ENCODE data around the gene UTP18.
"Not testable (repeated sequence)": the region's sequence is repeated elsewhere in the genome, so short reads cannot be mapped to it uniquely, and the experiment has no call there.

Gene UTP18

DNA sequence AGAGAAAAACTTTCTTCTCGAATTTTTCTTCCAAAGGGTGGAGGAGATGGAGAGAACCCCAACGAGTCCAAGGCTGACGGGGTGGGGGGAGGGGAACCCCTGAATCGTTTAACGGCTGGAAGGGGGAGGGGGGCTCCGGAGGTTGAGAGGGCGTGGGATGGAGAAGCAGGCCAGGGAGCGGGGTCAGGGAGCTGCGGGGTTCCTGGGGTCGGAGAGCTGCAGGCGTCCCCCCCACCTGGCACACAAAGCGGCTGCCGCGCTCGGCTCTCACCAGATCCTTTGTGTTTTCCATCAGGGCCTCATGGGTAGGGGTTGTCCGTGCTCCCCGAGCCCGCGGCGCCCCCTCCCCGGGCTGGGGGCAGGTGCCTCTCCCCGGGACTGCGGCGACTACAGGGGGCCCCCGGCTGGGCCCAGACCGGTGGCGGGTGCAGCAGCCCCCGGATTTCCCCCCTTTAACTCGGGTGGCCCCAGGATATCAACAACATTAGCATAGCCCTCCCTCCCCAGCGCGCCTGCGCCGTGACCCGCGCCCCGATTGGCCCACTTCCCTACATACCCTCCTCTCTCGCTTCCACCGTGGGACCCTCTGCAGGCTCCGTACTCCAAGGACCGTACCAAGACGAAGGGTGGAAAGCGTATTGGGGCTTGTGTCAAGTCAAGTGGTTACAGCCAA is 646 bp upstream of the UTP18 start, which contains the start of gene MBTD1:
Gene MBTD1 (minus strand): TSS at position 486 of the 673 bp plus-strand sequence. CDS start 34,888 bp downstream, outside the sequence.
- peak; percentile 96 for DNase-seq

DNA sequence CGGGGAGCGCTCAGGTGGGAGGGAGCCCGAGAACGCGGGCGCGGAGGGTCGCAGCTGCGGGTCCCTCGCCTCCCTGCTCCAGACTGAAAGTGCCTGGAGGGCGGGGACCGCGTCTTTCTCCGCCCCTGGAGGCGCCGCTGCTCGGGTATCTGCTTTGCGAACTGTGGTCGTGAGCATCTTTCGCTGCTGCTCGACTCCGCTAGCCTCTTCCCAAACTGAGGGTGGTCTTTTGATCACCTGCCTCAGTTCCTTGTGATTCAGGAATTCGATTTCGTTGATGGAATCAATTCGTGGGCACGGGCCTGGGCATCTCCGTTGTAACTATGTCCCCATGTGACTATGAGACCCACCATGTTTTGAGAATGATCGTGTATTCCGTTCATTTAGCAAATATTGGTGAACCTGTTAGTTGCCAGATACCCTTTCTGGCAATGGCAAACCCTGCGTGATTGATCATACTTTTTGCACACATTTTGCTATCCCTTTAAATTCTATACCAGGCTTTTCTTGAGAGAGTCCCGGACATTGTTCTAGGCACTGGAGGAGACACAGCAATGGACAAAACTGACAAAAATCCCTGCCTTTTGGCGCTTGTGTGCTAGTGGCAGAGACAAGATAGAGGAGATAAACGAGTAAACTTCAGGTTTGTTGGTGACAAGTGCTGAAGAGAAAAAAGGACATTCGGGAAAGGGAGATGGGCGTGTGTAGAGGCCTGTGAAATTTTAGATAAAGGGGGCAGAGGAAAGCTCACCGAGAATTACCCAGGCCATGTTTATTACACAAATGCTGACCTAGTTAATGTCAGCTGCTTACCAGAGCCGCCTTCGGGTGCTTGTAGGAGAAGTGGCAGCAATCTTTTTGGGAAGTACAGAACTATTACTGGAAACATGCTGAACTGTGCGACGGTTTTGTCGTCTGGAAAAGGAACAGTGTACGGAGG is 948 bp downstream of the UTP18 start:
- no peak for DNase-seq

DNA sequence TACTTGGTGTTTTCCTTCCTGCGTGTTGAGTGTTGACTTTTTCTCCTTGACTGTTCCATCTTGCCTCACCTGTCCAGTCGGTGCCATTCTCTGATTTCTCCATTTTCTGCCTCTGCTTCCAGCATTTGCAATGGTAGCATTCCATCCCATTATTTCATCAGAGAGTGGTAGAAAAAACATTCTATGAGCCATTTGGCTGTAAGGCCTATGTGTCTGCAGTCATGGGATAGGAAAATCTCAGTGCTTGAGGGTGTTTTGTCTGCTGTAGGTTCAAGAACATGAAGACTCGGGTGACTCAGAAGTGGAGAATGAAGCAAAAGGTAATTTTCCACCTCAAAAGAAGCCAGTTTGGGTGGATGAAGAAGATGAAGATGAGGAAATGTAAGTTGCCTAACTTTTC is 2.7 kb downstream of the UTP18 start:
- no peak for DNase-seq

DNA sequence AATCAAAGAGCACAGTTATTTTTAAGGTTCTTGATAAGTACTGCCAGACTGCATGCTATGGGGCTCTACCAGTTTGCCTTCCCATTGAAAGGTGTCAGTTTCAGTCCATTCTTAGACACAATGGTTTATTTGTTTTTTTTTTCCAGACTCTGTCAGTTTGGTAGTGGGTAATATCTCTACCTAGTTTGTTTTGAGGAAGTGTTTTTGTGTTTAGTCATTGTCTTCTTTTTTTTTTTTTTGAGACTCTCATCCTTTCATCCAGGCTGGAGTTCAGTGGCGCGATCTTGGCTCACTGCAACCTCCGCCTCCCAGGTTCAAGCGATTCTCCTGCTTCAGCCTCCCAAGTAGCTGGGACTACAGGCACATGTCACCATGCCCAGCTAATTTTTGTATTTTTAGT is 4.1 kb downstream of the UTP18 start:
- DNase-seq: not testable (repeated sequence)

DNA sequence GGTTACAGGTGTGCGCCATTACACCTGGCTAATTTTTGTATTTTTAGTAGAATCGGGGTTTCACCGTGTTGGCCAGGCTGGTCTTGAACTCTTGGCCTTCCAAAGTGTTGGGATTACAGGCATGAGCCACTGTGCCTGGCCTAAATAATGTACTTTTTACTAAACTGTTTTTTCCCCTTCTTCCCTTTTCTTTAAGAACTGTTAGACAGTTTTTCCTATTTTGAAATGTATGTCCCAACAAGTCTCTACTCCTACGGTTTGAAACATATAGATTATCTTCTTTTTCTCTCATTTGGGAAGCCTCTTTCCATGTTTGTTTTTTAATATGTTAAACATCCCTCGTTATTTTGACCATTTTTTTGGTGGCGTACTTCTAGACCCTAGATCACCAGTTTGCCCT is 9.6 kb downstream of the UTP18 start:
- DNase-seq: no peak

DNA sequence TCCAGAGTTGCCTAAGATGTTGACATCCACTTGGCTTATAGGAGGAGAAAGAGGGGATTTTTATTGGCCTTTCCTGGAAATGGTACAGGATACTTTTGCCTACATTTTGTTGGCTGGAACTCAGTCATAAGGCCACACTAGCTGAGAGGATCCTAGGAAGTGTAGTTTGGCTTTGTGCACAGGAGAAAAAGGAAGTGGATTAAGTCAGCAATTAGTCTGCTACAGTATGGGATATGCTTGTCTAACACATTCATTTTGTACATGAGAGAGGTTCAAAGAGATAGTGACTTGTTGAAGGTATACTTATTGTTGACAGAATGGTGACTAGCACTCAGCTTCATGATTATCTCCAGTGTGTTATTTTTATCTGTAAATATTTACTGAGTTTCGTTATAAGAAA is 10.3 kb downstream of the UTP18 start:
- DNase-seq: no peak

DNA sequence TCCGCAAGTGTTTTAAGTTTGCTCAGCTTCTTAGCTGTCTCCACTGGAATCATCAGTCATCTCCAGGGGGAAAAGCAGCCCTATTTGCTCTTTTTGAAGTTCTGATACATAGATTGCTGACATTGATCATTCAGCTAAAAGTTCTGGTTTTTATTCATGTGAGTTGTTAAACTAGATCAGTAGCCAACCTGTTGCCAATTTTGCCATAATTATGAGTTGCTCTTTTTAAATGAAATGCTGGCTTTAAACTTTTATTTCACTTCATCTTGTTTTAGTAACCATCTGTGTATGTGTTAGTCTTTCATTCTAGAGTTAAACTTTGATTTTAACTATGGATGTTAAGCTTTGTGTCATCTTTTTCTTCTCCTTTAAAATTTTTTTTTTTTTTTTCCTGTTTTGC is 12.5 kb downstream of the UTP18 start:
- DNase-seq: no peak

DNA sequence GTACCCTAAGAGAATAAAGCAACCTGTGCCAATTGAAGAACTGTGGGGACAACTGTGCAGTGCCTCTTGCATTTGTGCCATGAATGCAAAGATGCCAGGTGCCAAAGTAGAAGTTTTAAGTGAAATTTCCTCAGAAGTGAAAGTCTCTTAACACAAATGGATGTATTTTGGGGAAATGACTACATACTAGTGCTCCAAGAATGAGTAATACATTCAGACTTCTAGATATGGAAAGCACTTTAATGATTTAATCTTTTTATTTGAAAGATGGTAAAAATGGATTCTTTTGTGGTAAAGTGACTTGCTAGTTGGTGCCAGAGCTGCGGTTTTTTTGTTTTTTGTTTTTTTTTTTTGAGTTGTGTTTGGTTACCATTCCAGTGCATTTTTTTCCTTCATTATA is 15.0 kb downstream of the UTP18 start:
- no peak for DNase-seq

DNA sequence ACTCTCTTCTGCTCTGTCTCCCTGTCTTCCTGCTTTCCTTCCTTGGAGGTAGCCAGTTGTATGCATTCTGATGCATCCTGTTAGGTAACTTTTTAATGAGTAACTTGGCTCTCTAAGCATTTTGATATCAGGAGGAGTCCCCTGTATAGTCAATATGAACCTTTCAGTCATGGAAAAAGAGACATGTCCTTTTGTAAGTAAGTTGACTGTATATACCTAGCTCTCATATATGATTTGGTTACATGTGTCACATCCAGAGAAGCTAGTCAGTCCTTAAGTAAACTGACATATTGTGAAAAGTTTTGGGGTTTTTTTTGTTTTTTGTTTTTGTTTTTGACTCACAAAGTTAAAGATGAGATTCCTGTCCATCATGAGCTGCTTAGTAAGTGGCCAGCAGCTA is 18.8 kb downstream of the UTP18 start:
- no peak for DNase-seq

DNA sequence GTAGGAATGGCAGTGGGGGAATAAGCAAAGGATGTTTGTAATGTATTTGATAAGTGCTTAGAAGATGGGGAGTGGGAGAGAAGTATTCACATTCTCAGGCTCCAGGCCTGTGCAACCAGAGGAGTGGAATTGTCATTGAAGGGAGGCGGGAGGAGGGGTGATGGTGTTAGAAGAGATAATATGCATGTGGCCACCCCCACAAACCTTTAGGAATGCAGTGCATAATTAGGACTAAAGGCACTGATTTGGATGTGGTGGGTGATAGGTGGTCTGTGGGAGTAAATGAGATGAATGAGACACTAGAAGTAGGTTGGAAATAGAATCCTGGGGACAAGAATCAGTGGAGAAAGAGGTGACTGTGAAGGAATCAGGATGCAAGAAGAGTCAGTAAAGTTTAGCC is 27.1 kb downstream of the UTP18 start:
- DNase-seq: no peak

DNA sequence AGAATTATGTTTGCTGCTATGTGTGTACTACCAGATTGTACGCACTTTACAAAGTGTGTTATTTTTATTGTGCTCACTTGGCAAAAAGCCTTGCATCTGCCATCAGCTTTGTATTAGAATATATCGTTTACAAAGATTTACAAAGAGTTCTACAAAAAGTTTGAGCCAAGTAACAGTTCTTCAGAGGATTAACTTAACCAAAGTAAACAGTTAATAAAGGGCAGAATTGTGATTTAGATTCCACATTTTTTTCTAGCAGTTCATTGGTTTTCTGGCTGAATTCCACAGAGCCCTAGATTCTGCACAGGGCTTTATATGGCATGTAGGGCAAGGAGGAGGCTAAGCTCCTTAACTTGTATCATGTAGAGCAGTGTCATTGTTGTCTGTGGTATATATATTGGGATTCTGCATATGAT is 29.4 kb downstream of the UTP18 start:
- no peak for DNase-seq

DNA sequence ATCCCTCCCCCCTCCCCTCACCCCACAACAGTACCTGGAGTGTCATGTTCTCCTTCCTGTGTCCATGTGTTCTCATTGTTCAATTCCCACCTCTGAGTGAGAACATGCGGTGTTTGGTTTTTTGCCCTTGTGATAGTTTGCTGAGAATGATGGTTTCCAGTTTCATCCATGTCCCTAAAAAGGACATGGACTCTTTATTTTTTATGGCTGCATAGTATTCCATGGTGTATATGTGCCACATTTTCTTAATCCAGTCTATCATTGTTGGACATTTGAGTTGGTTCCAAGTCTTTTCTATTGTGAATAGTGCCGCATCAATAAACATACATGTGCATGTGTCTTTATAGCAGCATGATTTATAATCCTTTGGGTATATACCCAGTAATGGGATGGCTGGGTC is 34.0 kb downstream of the UTP18 start:
- DNase-seq: not testable (repeated sequence)

DNA sequence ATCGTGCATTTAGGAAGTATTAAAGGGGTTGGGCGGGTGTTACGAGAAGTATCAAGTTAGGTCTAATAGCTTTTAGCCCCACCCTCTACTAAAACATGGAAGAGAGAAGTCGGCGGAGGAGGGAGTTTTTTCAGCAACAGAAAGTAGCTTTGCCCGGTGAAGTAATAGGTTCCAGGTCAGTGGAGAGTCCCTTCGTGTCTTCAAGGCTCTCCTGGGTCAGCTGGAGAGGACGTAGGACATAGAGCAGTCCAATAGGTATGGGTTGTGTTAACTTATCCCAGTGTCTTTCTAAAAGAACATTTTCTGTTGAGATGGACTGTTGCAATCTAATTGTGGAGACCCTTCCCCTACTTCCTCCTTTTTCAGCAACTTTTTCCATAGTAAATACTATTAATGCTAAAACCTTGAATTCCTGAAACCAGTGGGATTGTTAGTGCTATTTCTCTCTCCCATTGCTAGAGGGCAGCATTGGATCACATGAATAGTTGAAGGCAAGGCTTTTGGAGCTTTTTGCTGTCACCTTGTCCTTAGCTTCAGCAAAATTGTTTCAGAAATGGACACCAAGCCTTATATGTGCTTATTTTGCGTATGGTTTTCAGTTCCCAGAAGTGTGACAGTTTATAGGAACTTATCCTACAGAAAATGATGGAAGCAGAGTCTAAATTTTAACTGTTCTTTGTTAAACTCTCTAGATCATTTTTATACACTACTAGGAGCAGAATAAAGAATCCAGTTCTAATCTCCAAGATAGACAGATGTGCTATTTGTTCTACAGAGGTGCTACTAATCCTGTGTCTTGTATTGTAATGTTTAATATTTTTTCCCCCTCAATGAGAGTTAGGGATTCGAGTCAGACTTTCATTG is 38.4 kb downstream of the UTP18 start:
- no peak for DNase-seq

DNA sequence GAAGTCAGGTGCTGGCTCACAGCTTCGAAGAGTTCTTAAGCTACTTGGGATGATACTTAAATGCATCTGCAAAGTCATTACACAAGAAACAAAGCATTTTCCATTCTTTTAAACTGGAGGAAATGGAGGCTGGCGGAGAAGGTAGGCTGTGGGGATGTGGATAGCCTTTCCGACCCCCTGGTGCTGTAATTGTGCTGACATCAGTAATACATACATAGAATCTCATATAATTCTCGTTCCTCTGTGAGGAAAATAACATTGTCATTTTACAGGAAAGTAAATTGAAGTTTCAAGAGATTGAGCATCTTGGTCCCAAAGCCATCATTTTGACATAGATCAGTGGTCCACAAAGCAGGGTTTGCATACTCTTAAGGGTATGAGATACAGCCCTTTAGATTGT is 39.5 kb downstream of the UTP18 start:
- no peak for DNase-seq

DNA sequence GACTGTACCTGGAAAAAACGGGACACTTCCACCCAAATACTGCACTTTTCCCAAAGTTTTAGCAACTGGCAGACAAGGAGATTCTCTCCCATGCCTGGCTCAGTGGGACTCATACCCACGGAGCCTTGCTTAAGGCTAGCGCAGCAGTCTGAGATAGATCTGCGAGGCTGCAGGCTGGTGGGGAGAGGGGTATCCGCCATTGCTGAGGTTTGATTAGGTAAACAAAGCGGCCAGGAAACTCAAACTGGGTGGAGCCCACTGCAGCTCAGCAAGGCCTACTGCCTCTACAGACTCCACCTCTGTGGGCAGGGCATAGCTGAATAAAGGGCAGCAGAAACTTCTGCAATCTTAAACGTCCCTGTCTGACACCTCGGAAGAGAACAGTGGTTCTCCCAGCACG is 44.8 kb downstream of the UTP18 start:
- DNase-seq: no peak

DNA sequence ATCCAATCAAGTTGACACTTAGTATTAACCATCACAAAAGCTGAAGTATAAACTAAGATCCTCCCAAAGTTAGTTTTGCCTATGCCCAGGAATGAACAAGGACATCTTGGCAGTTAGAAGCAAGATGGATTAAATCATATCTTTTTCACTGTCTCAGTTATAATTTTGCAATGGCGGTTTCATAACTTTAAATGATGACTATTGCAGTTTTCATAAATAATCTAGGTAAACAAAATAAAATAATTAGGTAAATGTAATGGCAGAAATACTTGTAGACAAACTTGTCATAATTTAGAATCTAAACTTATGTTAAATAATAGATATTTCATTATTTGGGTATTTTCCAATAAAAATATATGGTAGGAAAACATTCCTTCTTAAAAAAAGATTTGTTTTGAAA is 51.7 kb downstream of the UTP18 start:
- not testable (repeated sequence) for DNase-seq

DNA sequence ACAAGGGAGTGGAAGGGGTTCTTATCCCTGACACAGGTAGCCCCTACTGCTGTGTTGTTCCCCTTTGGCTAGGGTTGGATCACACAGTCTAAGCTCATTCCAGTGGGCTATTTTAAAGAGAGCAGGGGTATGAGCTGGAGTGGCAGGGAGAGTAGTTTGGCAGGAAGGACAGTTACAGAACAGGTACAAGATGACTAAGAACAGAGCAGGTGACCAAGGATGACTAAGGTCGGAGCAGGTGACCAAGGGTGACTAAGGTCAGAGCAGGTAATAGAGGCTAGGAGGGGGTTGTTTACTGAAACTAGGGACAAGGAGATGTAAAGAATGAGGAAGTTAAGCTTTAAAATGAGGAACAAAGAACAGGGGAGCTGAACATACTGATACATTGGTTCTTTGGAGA is 58.8 kb downstream of the UTP18 start:
- DNase-seq: no peak

DNA sequence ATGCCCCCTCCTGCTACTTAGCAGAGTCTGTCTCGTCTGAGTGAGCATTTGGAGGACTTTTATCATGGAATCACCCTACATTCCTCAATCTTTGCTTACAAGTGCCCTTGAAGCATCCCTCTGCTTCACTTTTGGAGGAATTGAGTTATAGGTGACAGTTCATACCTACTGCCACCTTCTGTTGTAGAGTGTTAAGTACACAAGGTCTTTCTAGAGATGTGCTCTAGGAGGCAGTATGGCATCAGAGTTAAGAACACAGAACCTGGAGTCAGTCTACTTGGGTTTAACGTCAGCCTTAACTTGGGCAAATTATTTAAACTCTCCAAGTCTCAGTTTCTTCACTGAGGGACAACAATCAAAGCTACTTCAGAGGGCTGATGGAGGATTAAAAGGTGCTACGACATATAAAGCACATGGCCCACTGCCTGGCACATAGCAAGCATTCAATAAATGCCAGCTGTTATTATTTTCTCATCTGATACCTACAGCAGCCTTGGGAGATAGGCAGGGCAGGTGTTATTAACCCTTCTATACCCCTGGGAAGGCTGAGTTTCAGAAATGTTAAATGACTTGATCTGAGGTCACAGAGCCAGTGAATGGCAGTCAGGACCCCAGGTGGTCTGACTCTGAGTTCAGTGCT is 62.2 kb downstream of the UTP18 start:
- DNase-seq: no peak

DNA sequence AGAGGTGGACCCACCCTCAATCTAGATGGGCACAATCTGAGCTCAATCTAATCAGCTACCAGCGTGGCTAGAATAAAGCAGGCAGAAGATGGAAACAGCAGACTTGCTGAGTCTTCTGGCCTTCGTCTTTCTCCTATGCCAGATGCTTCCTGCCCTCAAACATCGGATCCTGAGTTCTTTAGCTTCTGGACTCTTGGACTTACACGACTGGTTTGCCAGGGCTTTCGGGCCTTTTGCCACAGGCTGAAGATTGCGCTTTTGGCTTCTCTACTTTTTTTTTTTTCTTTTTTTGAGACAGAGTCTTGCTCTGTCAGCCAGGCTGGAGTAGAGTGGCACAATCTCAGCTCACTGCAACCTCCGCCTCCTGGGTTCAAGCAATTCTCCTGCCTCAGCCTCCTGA is 65.1 kb downstream of the UTP18 start:
- no peak for DNase-seq

DNA sequence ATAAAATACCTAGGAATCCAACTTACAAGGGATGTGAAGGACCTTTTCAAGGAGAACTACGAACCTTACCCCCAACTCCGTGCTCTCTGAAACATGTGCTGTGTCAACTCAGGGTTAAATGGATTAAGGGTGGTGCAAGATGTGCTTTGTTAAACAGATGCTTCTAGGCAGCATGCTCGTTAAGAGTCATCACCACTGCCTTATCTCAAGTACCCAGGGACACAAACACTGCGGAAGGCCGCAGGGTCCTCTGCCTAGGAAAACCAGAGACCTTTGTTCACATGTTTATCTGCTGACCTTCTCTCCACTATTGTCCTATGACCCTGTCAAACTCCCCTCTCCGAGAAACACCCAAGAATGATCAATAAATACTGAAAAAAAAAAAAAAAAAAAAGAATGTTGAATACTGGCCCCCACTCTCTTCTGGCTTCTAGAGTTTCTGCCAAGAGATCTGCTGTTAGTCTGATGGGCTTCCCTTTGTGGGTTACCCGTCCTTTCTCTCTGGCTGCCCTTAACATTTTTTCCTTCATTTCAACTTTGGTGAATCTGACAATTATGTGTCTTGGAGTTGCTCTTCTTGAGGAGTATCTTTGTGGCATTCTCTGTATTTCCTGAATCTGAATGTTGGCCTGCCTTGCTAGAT is 70.6 kb downstream of the UTP18 start:
- DNase-seq: not testable (repeated sequence)

DNA sequence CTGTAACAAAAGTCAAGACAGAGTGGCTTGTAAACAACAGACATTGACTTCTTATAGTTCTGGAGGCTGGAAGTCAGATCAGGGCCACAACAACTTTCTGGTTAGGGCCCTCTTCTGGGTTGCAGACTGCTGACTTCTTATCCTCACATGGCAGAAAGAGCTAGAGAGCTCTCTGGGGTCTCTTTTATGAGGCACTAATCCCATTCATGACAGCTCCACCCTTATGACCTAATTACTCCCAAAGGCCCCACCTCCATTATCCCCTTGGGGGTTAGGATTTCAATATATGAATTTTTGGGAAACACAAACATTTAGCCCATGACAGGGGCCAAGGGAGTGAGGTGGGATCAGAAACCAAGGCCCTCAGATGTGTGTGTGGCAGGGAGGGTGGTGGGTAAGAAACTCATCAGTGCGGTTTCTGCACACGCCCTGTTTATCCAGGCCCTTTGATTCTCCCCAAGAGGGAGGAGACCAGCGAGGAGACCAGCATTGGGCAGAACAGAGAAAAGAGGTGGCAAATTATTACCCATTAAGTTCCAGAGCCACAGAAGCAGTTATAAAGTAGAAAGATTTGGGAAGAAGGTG is 74.8 kb downstream of the UTP18 start:
- no peak for DNase-seq
